ENCODE measurements around the gene DUS1L. TPM values are rescaled to one million over a fixed set of nuclear protein-coding genes. Genes with fewer than 3 reads are reported as not detected.
A peak's percentile ranks its signal among the peaks of the same experiment; 100 is the strongest.
"Not testable (repeated sequence)": the region's sequence is repeated elsewhere in the genome, so short reads cannot be mapped to it uniquely, and the experiment has no call there.

DUS1L gene
- total RNA-seq, 2 experiments from 2014 or later = 113 to 127 TPM

DNA sequence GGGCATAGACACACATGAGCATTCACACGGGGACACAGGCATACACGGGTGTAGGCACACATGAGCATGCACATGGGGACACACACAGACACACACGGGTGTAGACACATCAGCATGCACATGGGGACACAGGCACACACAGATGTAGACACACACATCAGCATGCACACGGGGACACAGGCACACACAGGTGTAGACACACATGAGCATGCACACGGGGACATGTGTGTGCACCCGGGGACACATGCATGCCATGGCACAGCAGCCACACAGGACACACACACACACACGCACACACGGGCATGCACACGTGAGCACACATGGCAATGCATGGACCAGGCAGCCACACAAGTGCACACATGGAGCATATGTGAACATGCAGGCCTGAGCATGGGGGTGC is 23.0 kb downstream of the DUS1L start:
- Mint-ChIP-seq H3K4me3 (no peak overlapping the region), H3K4me1 (peaks cover 11% of the 10 kb centered on the region), H3K36me3 (ENCODE audit: low read depth) (peaks cover 2% of the 10 kb centered on the region), H3K9me3 (no peaks in the 10 kb centered on the region), H3K27ac (no peak overlapping the region), H3K27me3 (no peaks in the 10 kb centered on the region)
- ChIA-PET CTCF (interaction anchor here (2.2 kb wide), 1 partner anchor 12 kb away, joined by 4 read pairs; no protein-coding TSS in a partner anchor), POLR2A (interaction anchor here (0.6 kb wide), 1 partner anchor 549 kb away, joined by 3 read pairs; no protein-coding TSS in a partner anchor)
- DNase-seq = no peak

DNA sequence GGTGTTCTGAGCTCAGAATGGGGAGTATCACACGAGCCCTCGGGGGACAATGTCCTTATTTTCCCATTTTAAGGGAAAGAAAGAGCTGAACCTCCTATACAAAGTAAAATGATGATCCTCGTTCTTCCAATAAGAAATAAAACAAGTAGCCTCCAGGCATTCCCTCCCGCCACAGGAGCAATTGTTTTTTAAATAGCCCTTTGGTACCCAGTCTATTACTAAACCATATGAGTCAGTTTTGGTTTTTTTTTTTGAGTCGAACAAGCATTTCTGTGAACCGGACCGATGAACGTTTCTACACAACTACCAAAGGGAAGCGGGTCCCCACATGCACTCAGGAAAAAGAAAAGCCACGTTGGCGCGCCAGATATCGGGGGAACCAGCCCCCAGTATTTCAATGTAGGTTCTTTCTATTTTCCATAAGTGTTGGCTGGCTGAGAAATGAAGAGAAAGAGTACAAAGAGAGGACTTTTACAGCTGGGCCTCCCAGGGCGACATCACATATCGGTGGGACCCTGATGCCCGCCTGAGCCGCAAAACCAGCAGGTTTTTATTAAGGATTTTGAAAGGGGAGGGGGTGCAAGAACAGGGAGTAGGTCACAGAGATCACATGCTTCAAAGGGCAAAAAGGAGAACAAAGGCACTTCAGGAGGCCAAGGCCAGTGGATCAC is 24.3 kb downstream of the DUS1L start:
- CTCF ChIA-PET = interaction anchor here (0.6 to 1.5 kb wide), 3 partner anchors 9 to 239 kb away, joined by 4 to 6 read pairs (median 4); partner anchors contain the start of gene RAC3
- Mint-ChIP-seq H3K27me3 (no peaks in the 10 kb centered on the region), H3K27ac (no peak overlapping the region), H3K4me3 (no peak overlapping the region), H3K4me1 (peaks cover 13% of the 10 kb centered on the region), H3K36me3 (ENCODE audit: low read depth) (no peaks in the 10 kb centered on the region), H3K9me3 (no peaks in the 10 kb centered on the region)
- POLR2A ChIA-PET = no interaction called here
- no peak for DNase-seq

DNA sequence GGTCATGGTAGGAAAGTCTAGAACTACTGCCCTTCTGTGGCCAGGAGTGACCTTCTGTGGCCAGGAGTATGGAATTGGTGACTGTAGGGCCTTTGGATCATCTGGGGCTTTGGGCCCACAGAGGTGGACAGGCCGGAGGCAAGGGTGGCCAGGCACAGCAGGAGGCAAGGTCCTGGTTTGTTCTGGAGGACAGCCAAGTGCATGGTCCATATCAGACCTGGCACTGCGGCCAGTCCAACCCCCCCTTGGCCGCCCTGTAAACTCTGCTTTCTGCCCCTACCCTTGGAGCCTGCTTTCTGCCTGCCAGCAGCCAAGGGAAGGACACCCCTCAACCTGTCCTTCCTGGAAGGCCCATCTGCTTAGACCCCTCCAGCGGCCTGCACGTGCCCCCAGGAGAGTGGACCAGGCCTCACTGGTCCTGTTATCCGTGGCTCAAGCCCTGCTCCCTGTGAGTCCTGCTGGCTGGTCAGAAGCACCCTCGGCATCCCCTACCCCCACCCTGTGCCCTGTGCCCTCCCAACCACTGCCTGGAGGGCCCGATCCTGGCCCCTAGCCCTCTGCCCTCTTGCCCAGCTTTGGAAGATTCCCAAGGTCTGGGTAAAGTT is 25.8 kb downstream of the DUS1L start:
- peaks cover 8% of the 10 kb centered on the region for H3K36me3 Mint-ChIP-seq (ENCODE audit: low read depth)
- H3K9me3 Mint-ChIP-seq = no peaks in the 10 kb centered on the region
- CTCF ChIA-PET = interaction anchor here (1.0 to 1.5 kb wide), 2 partner anchors 10 to 17 kb away, joined by 4 read pairs; partner anchors contain the start of gene CENPX
- no peak for DNase-seq
- POLR2A ChIA-PET = no interaction called here
- H3K27ac Mint-ChIP-seq = no peak overlapping the region
- H3K27me3 Mint-ChIP-seq = no peaks in the 10 kb centered on the region
- H3K4me3 Mint-ChIP-seq = no peak overlapping the region
- H3K4me1 Mint-ChIP-seq = peaks cover 25% of the 10 kb centered on the region

DNA sequence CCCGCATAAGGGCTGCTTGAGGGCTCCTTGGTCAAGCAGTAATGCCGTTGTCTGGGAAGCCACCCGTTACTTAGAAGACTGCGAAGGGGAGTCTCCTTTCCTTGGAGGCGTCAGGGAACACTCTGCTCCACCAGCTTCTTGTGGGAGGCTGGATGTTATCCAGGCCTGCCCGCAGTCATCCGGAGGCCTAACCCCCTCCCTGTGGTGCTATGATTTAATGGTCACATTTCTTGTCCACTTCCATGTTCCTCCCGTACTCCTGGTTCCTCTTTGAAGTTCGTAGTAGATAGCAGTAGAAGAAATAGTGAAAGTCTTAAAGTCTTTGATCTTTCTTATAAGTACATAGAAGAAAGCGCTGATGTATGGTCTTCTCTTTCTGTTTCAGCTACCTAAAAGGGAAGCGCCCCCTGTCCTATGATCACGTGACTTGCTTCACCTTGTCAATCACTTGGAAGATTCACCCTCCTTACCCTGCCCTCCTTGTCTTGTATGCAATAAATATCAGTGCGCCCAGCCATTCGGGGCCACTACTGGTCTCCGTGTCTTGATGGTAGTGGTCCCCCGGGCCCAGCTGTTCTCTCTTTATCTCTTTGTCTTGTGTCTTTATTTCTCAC is 26.7 kb downstream of the DUS1L start:
- DNase-seq; POLR2A ChIA-PET; H3K27me3 Mint-ChIP-seq; H3K4me3 Mint-ChIP-seq; H3K9me3 Mint-ChIP-seq; H3K36me3 Mint-ChIP-seq (ENCODE audit: low read depth); H3K27ac Mint-ChIP-seq: not testable (repeated sequence)
- H3K4me1 Mint-ChIP-seq = peaks cover 25% of the 10 kb centered on the region
- CTCF ChIA-PET = interaction anchor here (0.6 to 4.7 kb wide), 4 partner anchors 10 to 66 kb away, joined by 3 to 49 read pairs (median 8); partner anchors contain the start of genes CENPX and LRRC45

DNA sequence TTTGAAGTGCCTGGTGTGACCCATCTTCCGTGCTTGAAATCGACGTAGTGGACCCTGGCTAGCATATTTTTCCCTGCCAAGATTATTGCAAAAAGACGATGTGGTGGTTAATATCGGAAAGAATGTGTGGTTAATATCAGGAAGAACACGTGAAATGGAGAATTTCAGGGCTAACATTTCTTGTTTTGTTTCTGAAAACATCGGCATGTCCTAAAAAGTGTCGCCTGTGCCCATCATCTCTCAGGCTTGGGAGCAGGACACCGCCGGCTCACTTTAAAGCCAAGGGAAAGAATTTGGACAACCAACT is 27.8 kb downstream of the DUS1L start:
- H3K36me3 Mint-ChIP-seq (ENCODE audit: low read depth) = peaks cover 8% of the 10 kb centered on the region

DNA sequence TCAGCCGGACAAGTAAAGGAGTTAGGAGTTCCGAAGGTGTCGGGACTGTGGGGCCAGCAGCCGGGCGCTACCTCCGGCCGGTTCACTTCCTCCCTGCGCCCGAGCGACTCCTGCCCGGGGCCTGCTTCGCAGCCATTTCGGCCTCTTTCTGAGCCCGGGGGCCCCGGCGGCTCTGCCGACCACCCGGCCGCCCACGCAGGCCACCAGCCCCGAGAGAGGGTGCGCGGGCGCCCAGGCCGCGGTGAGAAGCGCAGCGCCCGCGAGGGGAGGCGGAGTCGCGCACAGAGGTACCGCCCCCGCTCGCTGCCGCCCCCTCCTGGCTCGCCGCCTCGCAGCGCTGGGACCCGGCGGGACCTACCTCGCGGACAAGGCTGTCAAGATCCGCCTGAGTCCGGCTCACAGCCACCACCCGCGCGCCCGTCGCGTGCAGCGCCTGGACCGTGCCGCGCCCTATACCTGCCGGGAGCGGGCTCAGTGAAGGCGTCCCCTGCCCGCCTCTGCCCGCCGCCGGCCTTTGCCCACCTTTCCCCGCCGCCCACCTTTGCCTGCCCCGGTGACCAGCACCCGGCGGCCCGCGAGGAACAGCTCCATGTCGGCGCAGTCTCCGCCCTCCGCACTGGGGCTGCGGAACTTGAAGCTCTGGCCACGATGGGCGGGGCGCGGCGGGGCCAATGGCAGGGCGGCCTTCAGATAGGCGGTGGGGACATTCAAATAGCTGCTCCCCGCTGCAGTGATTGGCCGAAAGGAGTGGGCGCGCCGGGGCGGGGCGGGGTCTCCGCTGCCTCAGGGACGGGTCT is 28.3 kb downstream of the DUS1L start, which contains the start of gene DCXR:
Gene DCXR, minus strand, starts transcription at position 606 of the 797 bp plus-strand sequence. Its CDS starts 15 bp downstream, at position 591.
- CTCF ChIA-PET = interaction anchor here (0.6 to 4.7 kb wide), 30 partner anchors 9 to 255 kb away, joined by 3 to 49 read pairs (median 4); partner anchors contain the start of genes CENPX and LRRC45
- POLR2A ChIA-PET = interaction anchor here (0.7 to 0.9 kb wide), 6 partner anchors 11 to 76 kb away, joined by 3 to 4 read pairs (median 3); partner anchors contain the start of genes CENPX and LRRC45
- H3K9me3 Mint-ChIP-seq = no peaks in the 10 kb centered on the region

More for the DNA sequence above, 27.8 kb downstream of the DUS1L start:
- Mint-ChIP-seq H3K4me3 (peak overlapping the region; percentile 85), H3K4me1 (peaks cover 27% of the 10 kb centered on the region), H3K27ac (peak overlapping the region; percentile 97), H3K9me3 (no peaks in the 10 kb centered on the region), H3K27me3 (no peaks in the 10 kb centered on the region)
- ChIA-PET POLR2A (interaction anchor here (0.7 to 0.9 kb wide), 6 partner anchors 12 to 75 kb away, joined by 3 to 4 read pairs (median 3); partner anchors contain the start of genes CENPX and LRRC45), CTCF (interaction anchor here (0.6 to 4.7 kb wide), 29 partner anchors 9 to 255 kb away, joined by 3 to 49 read pairs (median 4); partner anchors contain the start of genes CENPX and LRRC45)
- DNase-seq = no peak

DNA sequence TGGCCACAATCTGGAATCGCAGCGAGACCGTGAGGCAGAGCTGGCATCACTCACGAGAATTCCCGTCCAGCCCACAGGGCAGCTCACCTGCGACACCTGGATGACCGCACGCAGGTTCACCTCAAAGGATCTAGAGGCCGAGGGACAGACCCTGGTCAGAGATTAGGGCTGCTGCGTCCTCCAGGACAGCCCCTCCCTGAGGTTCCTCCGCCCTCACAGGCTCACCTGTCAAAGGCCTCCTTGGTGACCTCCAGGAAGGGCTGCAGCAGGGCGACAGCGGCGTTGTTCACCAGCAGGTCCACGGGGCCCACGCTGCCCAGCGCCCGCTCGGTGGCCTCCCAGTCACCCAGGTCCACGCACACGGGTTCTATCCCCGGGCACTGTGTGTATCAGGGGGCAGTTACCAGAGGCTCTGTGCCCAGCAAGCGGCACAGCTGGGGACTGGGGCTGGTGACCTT is 28.9 kb downstream of the DUS1L start:
- Mint-ChIP-seq H3K4me1 (peaks cover 28% of the 10 kb centered on the region), H3K36me3 (ENCODE audit: low read depth) (peaks cover 8% of the 10 kb centered on the region), H3K27me3 (no peaks in the 10 kb centered on the region), H3K4me3 (peak overlapping the region; percentile 85), H3K27ac (peak overlapping the region; percentile 62), H3K9me3 (no peaks in the 10 kb centered on the region)
- ChIA-PET CTCF (interaction anchor here (1.0 to 4.7 kb wide), 2 partner anchors 15 to 183 kb away, joined by 3 to 49 read pairs; partner anchors contain the start of genes CENPX and LRRC45), POLR2A (no interaction called here)
- no peak for DNase-seq

More for the DNA sequence above, 28.3 kb downstream of the DUS1L start, which contains the start of gene DCXR:
- peak; percentile 98 for DNase-seq
- Mint-ChIP-seq H3K27ac (peak within 1 kb of the TSS; percentile 97), H3K36me3 (ENCODE audit: low read depth) (peaks cover 8% of the 10 kb centered on the region), H3K4me3 (peak within 1 kb of the TSS; percentile 85), H3K27me3 (no peaks in the 10 kb centered on the region), H3K4me1 (peaks cover 28% of the 10 kb centered on the region)

DNA sequence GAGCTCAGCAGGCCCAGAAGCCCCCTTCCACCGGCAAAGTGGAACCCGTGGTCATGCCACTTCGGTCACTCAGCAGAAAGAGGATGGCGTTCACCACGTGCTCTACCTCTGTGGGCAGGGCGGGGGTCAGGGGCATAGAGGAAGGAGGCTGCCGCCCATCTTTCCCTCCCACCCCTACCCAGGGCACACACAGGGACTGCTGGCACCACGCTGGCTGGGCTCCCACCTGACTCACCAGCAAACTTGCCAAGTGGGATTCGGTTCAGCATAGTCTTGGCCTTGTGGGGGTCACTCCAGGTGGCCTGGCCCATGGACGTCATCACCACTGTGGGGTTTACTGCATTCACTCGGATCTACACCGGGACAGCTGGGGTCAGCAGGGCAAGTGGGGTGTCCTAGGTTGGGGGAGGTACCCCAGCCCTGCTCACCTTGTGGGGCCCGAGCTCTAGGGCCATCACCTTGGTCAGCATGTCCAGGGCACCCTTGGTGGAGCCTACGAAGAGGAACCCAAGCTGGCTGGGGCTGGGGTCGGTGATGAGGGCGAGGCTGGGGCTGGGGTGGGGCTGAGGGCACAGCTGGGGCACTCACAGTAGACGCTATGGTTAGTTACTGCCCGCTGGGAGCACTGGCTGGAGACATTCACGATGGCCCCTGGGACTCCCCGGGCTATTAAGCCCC is 29.5 kb downstream of the DUS1L start:
- H3K36me3 Mint-ChIP-seq (ENCODE audit: low read depth) = peaks cover 8% of the 10 kb centered on the region
- ChIA-PET CTCF (interaction anchor here (1.0 to 4.7 kb wide), 3 partner anchors 15 to 183 kb away, joined by 3 to 49 read pairs (median 7); partner anchors contain the start of genes CENPX and LRRC45), POLR2A (no interaction called here)
- H3K27me3 Mint-ChIP-seq = no peaks in the 10 kb centered on the region
- DNase-seq = no peak
- peaks cover 28% of the 10 kb centered on the region for H3K4me1 Mint-ChIP-seq
- peak overlapping the region; percentile 5 for H3K27ac Mint-ChIP-seq
- no peaks in the 10 kb centered on the region for H3K9me3 Mint-ChIP-seq
- H3K4me3 Mint-ChIP-seq = peak overlapping the region; percentile 85

DNA sequence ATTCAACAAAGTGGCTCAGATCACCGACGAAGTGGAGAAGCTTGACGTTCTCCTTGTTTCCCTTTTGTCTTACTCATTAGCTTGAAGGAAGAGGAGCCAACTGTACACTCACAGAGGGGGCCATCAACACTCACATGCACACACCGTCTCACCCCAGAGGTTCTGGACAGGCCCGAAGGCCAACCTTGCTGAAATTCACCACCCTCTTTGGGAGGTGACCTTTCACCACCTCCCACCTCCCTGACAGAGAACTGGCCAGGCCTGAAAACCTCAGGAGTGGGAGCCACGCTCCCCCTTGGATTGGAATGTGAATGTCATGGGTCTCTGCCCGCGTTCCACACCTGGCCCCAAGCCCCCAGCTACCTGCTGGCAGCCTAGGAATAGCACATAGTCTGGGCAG is 30.1 kb downstream of the DUS1L start:
- Mint-ChIP-seq H3K4me1 (peaks cover 29% of the 10 kb centered on the region), H3K4me3 (peak overlapping the region; percentile 85), H3K27ac (no peak overlapping the region), H3K9me3 (no peaks in the 10 kb centered on the region), H3K27me3 (no peaks in the 10 kb centered on the region), H3K36me3 (ENCODE audit: low read depth) (peaks cover 8% of the 10 kb centered on the region)
- CTCF ChIA-PET = interaction anchor here (0.6 to 4.7 kb wide), 5 partner anchors 10 to 460 kb away, joined by 3 to 49 read pairs (median 3); partner anchors contain the start of genes CENPX and LRRC45
- POLR2A ChIA-PET = no interaction called here
- no peak for DNase-seq

DNA sequence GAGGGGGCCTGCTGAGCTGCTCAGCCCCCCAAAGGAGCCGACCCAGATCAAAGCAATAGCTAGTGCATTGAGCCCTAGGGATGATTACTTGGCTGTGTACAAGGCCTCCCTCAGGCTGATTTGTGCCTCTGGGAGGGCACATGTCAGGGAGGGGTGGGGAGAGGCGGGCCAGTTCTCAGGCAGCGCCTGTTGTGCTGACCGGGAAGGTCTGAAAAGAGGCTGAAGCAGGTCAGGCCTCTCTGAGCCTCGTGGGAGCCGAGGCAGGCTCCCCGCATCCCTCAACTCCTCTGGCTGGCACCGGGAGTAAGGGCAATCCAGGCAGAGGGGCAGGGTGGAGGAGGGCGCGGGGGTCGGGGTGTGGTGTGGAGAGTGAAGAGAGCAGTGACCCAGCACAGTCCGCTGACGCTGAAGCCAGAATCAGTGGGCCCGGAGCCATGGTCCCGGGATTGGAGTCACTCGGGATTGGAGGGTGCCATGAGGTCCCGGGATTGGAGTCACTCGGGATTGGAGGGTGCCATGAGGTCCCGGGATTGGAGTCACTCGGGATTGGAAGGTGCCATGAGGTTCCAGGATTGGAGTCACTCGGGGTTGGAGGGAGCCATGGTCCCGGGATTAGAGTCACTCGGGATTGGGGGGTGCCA is 31.1 kb downstream of the DUS1L start:
- no peak overlapping the region for H3K4me3 Mint-ChIP-seq
- H3K27ac Mint-ChIP-seq = no peak overlapping the region
- H3K27me3 Mint-ChIP-seq = no peaks in the 10 kb centered on the region
- H3K36me3 Mint-ChIP-seq (ENCODE audit: low read depth) = peaks cover 9% of the 10 kb centered on the region
- POLR2A ChIA-PET = no interaction called here
- peaks cover 33% of the 10 kb centered on the region for H3K4me1 Mint-ChIP-seq
- H3K9me3 Mint-ChIP-seq = no peaks in the 10 kb centered on the region
- DNase-seq = no peak
- CTCF ChIA-PET = interaction anchor here (0.8 to 4.7 kb wide), 4 partner anchors 9 to 120 kb away, joined by 3 to 49 read pairs (median 5); partner anchors contain the start of genes CENPX and LRRC45

DNA sequence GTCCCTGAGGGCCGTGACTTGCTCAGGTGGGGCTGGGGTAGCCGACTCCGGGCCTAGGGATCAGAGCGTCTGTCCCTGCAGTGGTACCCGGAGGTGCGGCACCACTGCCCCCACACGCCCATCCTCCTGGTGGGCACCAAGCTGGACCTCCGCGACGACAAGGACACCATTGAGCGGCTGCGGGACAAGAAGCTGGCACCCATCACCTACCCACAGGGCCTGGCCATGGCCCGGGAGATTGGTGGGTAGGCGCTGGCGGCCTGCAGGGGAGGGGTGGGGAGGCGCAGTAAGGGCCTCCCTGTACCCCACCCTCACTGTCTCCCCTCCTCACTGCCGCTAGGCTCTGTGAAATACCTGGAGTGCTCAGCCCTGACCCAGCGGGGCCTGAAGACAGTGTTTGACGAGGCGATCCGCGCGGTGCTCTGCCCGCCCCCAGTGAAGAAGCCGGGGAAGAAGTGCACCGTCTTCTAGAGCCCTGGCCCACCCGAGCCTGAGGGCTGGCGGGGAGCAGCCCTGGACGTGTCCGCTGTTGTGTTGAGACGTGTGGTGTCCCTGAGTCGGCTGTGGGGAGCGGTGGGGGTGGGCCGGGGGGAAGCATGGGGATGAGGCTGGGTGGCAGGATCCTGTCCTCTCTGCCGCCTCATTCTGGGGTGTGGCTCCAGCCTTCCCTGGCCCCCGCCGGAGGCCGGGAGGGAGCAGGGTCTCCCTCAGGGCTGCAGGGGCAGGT is 32.1 kb downstream of the DUS1L start:
- Mint-ChIP-seq H3K27me3 (no peaks in the 10 kb centered on the region), H3K9me3 (no peaks in the 10 kb centered on the region), H3K4me1 (peaks cover 30% of the 10 kb centered on the region), H3K36me3 (ENCODE audit: low read depth) (peaks cover 13% of the 10 kb centered on the region), H3K27ac (no peak overlapping the region), H3K4me3 (peak overlapping the region; percentile 45)
- ChIA-PET CTCF (no interaction called here), POLR2A (no interaction called here)
- no peak for DNase-seq
